ENCODE results near the gene RNGTT.
"Not testable (repeated sequence)": the region's sequence is repeated elsewhere in the genome, so short reads cannot be mapped to it uniquely, and the experiment has no call there.

The RNGTT gene

GRCh38 chr6:88969255-88969654, 5.8 kb upstream of the RNGTT start:
- not testable (repeated sequence) for DNase-seq

- DNase-seq, result no peak
These were observed 4.5 kb upstream of the RNGTT start for GRCh38 chr6:88967891-88968290.

GRCh38 chr6:88965691-88966090, 2.3 kb upstream of the RNGTT start:
- DNase-seq, result no peak

GRCh38 chr6:88964509-88964908, 1.1 kb upstream of the RNGTT start:
- DNase-seq, result no peak

GRCh38 chr6:88958842-88959241, 4.6 kb downstream of the RNGTT start:
- DNase-seq, result no peak

GRCh38 chr6:88953550-88954386, 9.7 kb downstream of the RNGTT start:
- DNase-seq, result no peak

GRCh38 chr6:88952065-88952704, 11.2 kb downstream of the RNGTT start:
- no peak for DNase-seq

GRCh38 chr6:88945415-88946008, 17.9 kb downstream of the RNGTT start:
- no peak for DNase-seq

- DNase-seq, result no peak
These were observed 29.9 kb downstream of the RNGTT start for GRCh38 chr6:88933521-88933920.

- DNase-seq, result not testable (repeated sequence)
These were observed 31.4 kb downstream of the RNGTT start for GRCh38 chr6:88932019-88932418.

- no peak for DNase-seq
These were observed 40.5 kb downstream of the RNGTT start for GRCh38 chr6:88922775-88923548.

GRCh38 chr6:88921734-88922133, 41.7 kb downstream of the RNGTT start:
- no peak for DNase-seq

GRCh38 chr6:88920774-88921733, 42.4 kb downstream of the RNGTT start:
- no peak for DNase-seq

GRCh38 chr6:88920088-88920487, 43.3 kb downstream of the RNGTT start:
- no peak for DNase-seq

- DNase-seq, result no peak
These were observed 44.4 kb downstream of the RNGTT start for GRCh38 chr6:88919032-88919431.

GRCh38 chr6:88916615-88917208, 46.7 kb downstream of the RNGTT start:
- DNase-seq, result no peak

- no peak for DNase-seq
These were observed 48.4 kb downstream of the RNGTT start for GRCh38 chr6:88914895-88915598.

- DNase-seq, result no peak
These were observed 49.2 kb downstream of the RNGTT start for GRCh38 chr6:88914180-88914579.

GRCh38 chr6:88913471-88913870, 49.9 kb downstream of the RNGTT start:
- DNase-seq, result no peak

- DNase-seq, result no peak
These were observed 52.3 kb downstream of the RNGTT start for GRCh38 chr6:88910922-88911778.
